Measurements from ENCODE around the gene NFIA. TPM values are rescaled to one million over a fixed set of nuclear protein-coding genes. Genes with fewer than 3 reads are reported as not detected.

The NFIA gene
- total and polyA plus RNA-seq, 10 of the 15 experiments (the other 5 are each of a cell fraction or from before 2014, with no cell fraction given), result 0.10 to 0.16 TPM; not detected in 8

DNA sequence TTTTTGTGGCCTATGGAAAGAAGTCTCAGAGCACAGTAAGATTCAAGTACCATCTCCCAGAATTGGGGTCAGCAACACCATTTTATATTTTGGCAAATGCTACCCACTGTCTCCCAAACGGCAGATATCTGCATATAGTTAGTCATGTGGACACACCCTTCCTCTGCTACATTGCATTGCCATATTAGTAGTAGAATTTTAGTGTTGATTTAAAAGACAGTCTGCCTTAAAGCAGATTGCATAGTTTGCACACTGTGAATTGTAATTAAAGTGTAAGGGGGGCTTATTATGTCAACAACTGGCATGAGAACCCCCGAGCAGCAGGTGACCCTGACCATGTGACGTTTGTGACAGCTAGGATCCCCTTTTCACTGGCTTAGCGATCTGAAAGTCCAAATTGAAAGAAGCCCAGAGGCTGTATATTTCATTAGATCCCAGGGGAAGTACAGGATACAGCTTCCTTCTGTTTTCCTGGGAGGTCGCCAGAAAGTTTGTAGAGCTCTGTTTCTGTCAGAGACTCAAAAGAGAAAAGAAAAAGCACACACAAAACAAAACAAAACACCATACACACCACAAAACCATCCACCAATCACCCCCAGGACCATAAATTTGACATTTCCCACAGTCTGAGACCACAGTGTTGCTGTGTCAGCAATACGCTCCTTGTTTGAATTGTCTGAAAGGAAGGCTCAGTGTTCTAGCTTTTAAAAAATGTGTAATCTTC, 172.4 kb downstream of the NFIA start:
- no peaks in the 10 kb centered on the region for H3K36me3 ChIP-seq (ENCODE audit: control insufficient read depth in 2 of 2, insufficient read depth in 2 of 2, low read length in 1 of 2)
- ATAC-seq (no peak), FAIRE-seq (no peak), DNase-seq (ENCODE audit: low read depth, low spot score) (no peak)
- 7% methylated on average over 6 of the region's 6 CpGs for WGBS (ENCODE audit: insufficient coverage, insufficient replicate concordance, low lambda C conversion rate, missing lambda C conversion rate)
- intact Hi-C loops (cut with micrococcal nuclease; ENCODE audit: unreplicated experiment), result no loop called here
- H3K4me2 ChIP-seq (ENCODE audit: control insufficient read depth, insufficient read depth), result no peak overlapping the region
- no peaks in the 10 kb centered on the region for H3K9me3 ChIP-seq (replicated peaks; ENCODE audit: control insufficient read depth, insufficient read depth, low read length)
- in situ Hi-C loops (cut with MboI), result no loop called here
- BruUV-seq (replicated peaks), result no TSS peak
- no peaks in the 10 kb centered on the region for H3K27me3 ChIP-seq (replicated peaks in 1 of 2; ENCODE audit: control insufficient read depth in 2 of 2, insufficient read depth in 2 of 2, low read length in 1 of 2)
- ChIA-PET POLR2A (no interaction called here), RAD21 (ENCODE audit: unreplicated experiment) (no interaction called here), CTCF (no interaction called here), SMC1A (ENCODE audit: uncharacterized antibody, unreplicated experiment) (no interaction called here)
- H3K27ac ChIP-seq (ENCODE audit: control insufficient read depth, insufficient read depth), result no peak overlapping the region
- no peaks in the 10 kb centered on the region for H3K4me1 ChIP-seq (ENCODE audit: control insufficient read depth, insufficient read depth, low read length)
- H4K20me1 ChIP-seq (ENCODE audit: control insufficient read depth, insufficient read depth), result no peaks in the 10 kb centered on the region
- H2AFZ ChIP-seq (ENCODE audit: control insufficient read depth, low read depth, low read length), result no peak overlapping the region
- TF ChIP-seq NFXL1 (IDR thresholded peaks at IDR 0.05; ENCODE audit: borderline replicate concordance), result no peak
- no peak for TF ChIP-seq IRF4 (IDR thresholded peaks at IDR 0.05; ENCODE audit: low read depth, low read length)
- TF ChIP-seq RAD51 (IDR thresholded peaks at IDR 0.05), result no peak
- TF ChIP-seq, protein P1, sequence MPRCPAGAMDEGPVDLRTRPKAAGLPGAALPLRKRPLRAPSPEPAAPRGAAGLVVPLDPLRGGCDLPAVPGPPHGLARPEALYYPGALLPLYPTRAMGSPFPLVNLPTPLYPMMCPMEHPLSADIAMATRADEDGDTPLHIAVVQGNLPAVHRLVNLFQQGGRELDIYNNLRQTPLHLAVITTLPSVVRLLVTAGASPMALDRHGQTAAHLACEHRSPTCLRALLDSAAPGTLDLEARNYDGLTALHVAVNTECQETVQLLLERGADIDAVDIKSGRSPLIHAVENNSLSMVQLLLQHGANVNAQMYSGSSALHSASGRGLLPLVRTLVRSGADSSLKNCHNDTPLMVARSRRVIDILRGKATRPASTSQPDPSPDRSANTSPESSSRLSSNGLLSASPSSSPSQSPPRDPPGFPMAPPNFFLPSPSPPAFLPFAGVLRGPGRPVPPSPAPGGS (IDR thresholded peaks at IDR 0.05; ENCODE audit: borderline replicate concordance, insufficient read depth, low read depth, low read length, poor library complexity, severe bottlenecking), result no peak
- TF ChIP-seq EP300 (IDR thresholded peaks at IDR 0.05; ENCODE audit: borderline replicate concordance in 1 of 2, control insufficient read depth in 1 of 2, low read depth in 2 of 2, low read length in 2 of 2), result no peak
- TF ChIP-seq DPF2 (IDR thresholded peaks at IDR 0.05), result no peak
- no peak for TF ChIP-seq ZSCAN29 (IDR thresholded peaks at IDR 0.05)
- no peak for TF ChIP-seq CTCF (IDR thresholded peaks at IDR 0.05 in 2 of 3, conservative IDR thresholded peaks at IDR 0.05 in 1 of 3; ENCODE audit: control insufficient read depth in 2 of 3, extremely low read depth in 1 of 3, insufficient read depth in 1 of 3, low read depth in 3 of 3, low read length in 3 of 3)
- TF ChIP-seq REST (IDR thresholded peaks at IDR 0.05; ENCODE audit: low read depth, low read length), result no peak
- no peak for TF ChIP-seq SUZ12 (IDR thresholded peaks at IDR 0.05; ENCODE audit: unreplicated experiment)
- no peak for TF ChIP-seq BACH1 (IDR thresholded peaks at IDR 0.05; ENCODE audit: borderline replicate concordance)
- TF ChIP-seq RCOR1 (conservative IDR thresholded peaks at IDR 0.05; ENCODE audit: low read depth, low read length), result no peak
- TF ChIP-seq SIX5 (IDR thresholded peaks at IDR 0.05; ENCODE audit: low read depth, low read length, severe bottlenecking), result no peak
- H3K79me2 ChIP-seq (ENCODE audit: control insufficient read depth, insufficient read depth, low read length), result no peaks in the 10 kb centered on the region
- H3K9ac ChIP-seq (ENCODE audit: control insufficient read depth, insufficient read depth, low read length), result no peak overlapping the region
- H3K4me3 ChIP-seq, result no peak overlapping the region

Measured in GM12878 (cell line).